Measurements from ENCODE around the gene HCN4.

DNA sequence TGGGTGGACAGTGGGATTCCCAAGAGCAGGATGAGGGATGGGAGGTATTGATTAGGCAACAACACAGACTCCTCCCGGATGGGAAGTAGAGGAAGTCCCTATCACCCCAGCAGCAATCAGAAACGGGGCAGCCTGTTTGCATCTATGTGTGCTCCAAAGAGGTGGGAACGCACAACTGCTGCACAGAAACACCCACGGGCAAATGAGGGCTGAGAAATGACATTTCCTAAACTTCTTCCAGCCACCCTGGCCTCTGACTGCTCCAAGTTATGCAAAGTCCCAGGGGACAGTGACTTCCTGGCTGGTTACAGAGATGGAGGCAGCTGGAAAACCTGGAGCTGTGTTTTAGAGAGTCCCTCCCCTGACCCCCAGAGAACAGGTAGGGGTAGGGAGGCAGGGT is 42.6 kb downstream of the HCN4 start:
- TF ChIP-seq POLR2A (IDR thresholded peaks at IDR 0.05), result no peak
- TF ChIP-seq, protein P1, sequence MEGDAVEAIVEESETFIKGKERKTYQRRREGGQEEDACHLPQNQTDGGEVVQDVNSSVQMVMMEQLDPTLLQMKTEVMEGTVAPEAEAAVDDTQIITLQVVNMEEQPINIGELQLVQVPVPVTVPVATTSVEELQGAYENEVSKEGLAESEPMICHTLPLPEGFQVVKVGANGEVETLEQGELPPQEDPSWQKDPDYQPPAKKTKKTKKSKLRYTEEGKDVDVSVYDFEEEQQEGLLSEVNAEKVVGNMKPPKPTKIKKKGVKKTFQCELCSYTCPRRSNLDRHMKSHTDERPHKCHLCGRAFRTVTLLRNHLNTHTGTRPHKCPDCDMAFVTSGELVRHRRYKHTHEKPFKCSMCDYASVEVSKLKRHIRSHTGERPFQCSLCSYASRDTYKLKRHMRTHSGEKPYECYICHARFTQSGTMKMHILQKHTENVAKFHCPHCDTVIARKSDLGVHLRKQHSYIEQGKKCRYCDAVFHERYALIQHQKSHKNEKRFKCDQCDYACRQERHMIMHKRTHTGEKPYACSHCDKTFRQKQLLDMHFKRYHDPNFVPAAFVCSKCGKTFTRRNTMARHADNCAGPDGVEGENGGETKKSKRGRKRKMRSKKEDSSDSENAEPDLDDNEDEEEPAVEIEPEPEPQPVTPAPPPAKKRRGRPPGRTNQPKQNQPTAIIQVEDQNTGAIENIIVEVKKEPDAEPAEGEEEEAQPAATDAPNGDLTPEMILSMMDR (IDR thresholded peaks at IDR 0.05), result no peak

All from thyroid gland (tissue), 4 donors.